Measurements from ENCODE around the gene TRAPPC10.
"Not testable (repeated sequence)": the region's sequence is repeated elsewhere in the genome, so short reads cannot be mapped to it uniquely, and the experiment has no call there.

DNA sequence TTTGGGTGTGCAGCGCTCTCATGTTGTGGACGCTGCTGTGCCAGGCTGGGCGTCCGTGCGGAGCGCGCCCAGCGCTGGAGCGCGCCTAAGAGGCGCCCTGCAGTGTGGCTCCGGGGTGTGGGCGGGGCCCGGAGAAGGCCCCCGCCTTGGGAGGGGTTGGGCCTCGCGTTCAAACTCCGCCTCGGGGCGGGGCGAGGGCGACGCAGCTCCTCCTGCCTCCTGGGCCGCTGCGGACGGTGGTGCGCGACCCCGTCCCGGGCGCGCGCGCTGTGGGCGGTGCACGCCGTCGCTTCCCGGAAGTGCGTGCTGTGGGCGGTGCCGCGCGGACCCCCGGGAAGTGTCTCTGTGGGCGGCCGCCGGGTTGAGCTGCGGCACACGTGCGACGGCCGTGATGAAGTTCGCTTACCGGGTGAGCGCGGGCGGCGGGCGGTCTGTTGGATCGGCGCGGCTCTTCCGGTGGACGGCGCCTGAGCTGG, 95.0 kb downstream of the TRAPPC10 start, which contains the start of gene PWP2:
- not testable (repeated sequence) for TF ChIP-seq EZH2 (IDR thresholded peaks at IDR 0.05; ENCODE audit: insufficient read depth, poor library complexity, severe bottlenecking); EZH2phosphoT487 (IDR thresholded peaks at IDR 0.05; ENCODE audit: insufficient read depth, low read depth)

Measured in GM23248 (cell line).